ENCODE data around the gene EXOSC5.
A peak's percentile ranks its signal among the peaks of the same experiment; 100 is the strongest.
"Not testable (repeated sequence)": the region's sequence is repeated elsewhere in the genome, so short reads cannot be mapped to it uniquely, and the experiment has no call there.

The EXOSC5 gene

GRCh38 chr19:41366089-41366488, 31.1 kb downstream of the EXOSC5 start:
- DNase-seq (ENCODE audit: low spot score) = no peak

GRCh38 chr19:41364524-41365391, 32.4 kb downstream of the EXOSC5 start:
- no peak for DNase-seq (ENCODE audit: low spot score)

GRCh38 chr19:41363753-41364523, 33.2 kb downstream of the EXOSC5 start, which contains the start of gene B9D2:
Gene B9D2 (minus strand): TSS chr19:41364149. CDS start chr19:41363519, 630 bp downstream.
- peak; percentile 98 for DNase-seq (ENCODE audit: low spot score)

- no peak for DNase-seq (ENCODE audit: low spot score)
These were observed 33.8 kb downstream of the EXOSC5 start for GRCh38 chr19:41363371-41363752.

- DNase-seq (ENCODE audit: low spot score) = no peak
These were observed 34.9 kb downstream of the EXOSC5 start for GRCh38 chr19:41362143-41362847.

- DNase-seq (ENCODE audit: low spot score) = no peak
These were observed 37.4 kb downstream of the EXOSC5 start for GRCh38 chr19:41359741-41360140.

GRCh38 chr19:41357746-41358145, 39.4 kb downstream of the EXOSC5 start:
- DNase-seq (ENCODE audit: low spot score) = no peak

GRCh38 chr19:41356984-41357739, 40.0 kb downstream of the EXOSC5 start:
- no peak for DNase-seq (ENCODE audit: low spot score)

GRCh38 chr19:41355802-41356201, 41.4 kb downstream of the EXOSC5 start:
- no peak for DNase-seq (ENCODE audit: low spot score)

- no peak for DNase-seq (ENCODE audit: low spot score)
These were observed 42.1 kb downstream of the EXOSC5 start for GRCh38 chr19:41355035-41355434.

GRCh38 chr19:41354343-41354953, 42.7 kb downstream of the EXOSC5 start:
- no peak for DNase-seq (ENCODE audit: low spot score)

GRCh38 chr19:41353466-41354342, 43.5 kb downstream of the EXOSC5 start, which contains the start of gene TGFB1:
Gene TGFB1 (minus strand): TSS chr19:41353922. CDS start chr19:41353044, 878 bp downstream.
- DNase-seq (ENCODE audit: low spot score) = peak; percentile 96

- DNase-seq (ENCODE audit: low spot score) = peak; percentile 68
These were observed 44.3 kb downstream of the EXOSC5 start for GRCh38 chr19:41352609-41353465.

- DNase-seq (ENCODE audit: low spot score) = no peak
These were observed 44.9 kb downstream of the EXOSC5 start for GRCh38 chr19:41352279-41352608.

GRCh38 chr19:41351339-41352245, 45.6 kb downstream of the EXOSC5 start:
- peak; percentile 92 for DNase-seq (ENCODE audit: low spot score)

- no peak for DNase-seq (ENCODE audit: low spot score)
These were observed 46.3 kb downstream of the EXOSC5 start for GRCh38 chr19:41350735-41351338.

GRCh38 chr19:41346916-41347315, 50.2 kb downstream of the EXOSC5 start:
- not testable (repeated sequence) for DNase-seq (ENCODE audit: low spot score)

- no peak for DNase-seq (ENCODE audit: low spot score)
These were observed 53.0 kb downstream of the EXOSC5 start for GRCh38 chr19:41344162-41344561.

Measured in AG20443 (cell line).